HepG2 (cell line): ENCODE data around the gene CUL4B.

ENCODE experiments used
- ATAD3A ChIP-seq: sonication (generic); formaldehyde crosslinking; IDR thresholded peaks from 2 replicates; pipeline ENCODE4 v1.4.0; 2020; ENCODE audit warnings: missing genetic modification reagents
- CTCF ChIP-seq: sonication (generic); formaldehyde crosslinking; IDR thresholded peaks from 2 replicates; pipeline ENCODE4 v1.5.0; 2020; ENCODE audit warnings: mild to moderate bottlenecking, missing genetic modification reagents, moderate library complexity
- PTBP1 ChIP-seq: fragments of 200-400 bp; formaldehyde crosslinking; IDR thresholded peaks from 2 replicates; pipeline ENCODE4 v1.6.1; 2018; ENCODE audit warnings: low read length, low read depth; ENCODE audit not compliant: poor library complexity, severe bottlenecking

GRCh38 chrX:120568609-120569008 is 7.8 kb upstream of the CUL4B start:
- TF ChIP-seq CTCF (CRISPR knock-in tag) (no peak), PTBP1 (no peak), ATAD3A (CRISPR knock-in tag) (no peak)
